ENCODE measurements around the gene CDH13. TPM values are rescaled to one million over a fixed set of nuclear protein-coding genes. Genes with fewer than 3 reads are reported as not detected.

The CDH13 gene
- total and polyA plus RNA-seq, 12 donors, result 0.86 to 30.6 (median 2.4) TPM

GRCh38 chr16:82881516-82881915 is 254.7 kb downstream of the CDH13 start:
- TF ChIP-seq POLR2A (IDR thresholded peaks at IDR 0.05) (no peak), CTCF (IDR thresholded peaks at IDR 0.05) (no peak)
- 70 to 92% (median 78%) methylated on average over 3 of the region's 3 CpGs for WGBS, 4 donors

GRCh38 chr16:82882226-82882625 is 255.5 kb downstream of the CDH13 start:
- Histone ChIP-seq H3K4me1 (replicated peaks in 1 of 2) (no peaks in the 10 kb centered on the region), H3K27me3 (no peaks in the 10 kb centered on the region), H3K36me3 (replicated peaks in 1 of 2) (no peaks in the 10 kb centered on the region), H3K27ac (no peak overlapping the region), H3K9me3 (replicated peaks in 1 of 3) (no peaks in the 10 kb centered on the region), H3K4me3 (no peak overlapping the region)
- TF ChIP-seq CTCF (IDR thresholded peaks at IDR 0.05) (no peak), POLR2A (IDR thresholded peaks at IDR 0.05) (no peak)
- no peak for DNase-seq
- intact Hi-C loops (cut with DNase I), result no loop called here
- WGBS, 4 donors, result 78 to 93% (median 83%) methylated on average over 6 of the region's 6 CpGs

More at GRCh38 chr16:82881516-82881915, 254.7 kb downstream of the CDH13 start:
- intact Hi-C loops (cut with DNase I), result no loop called here
- Histone ChIP-seq H3K4me3 (no peak overlapping the region), H3K36me3 (replicated peaks in 1 of 2) (no peaks in the 10 kb centered on the region), H3K9me3 (replicated peaks in 1 of 3) (no peaks in the 10 kb centered on the region), H3K27me3 (no peaks in the 10 kb centered on the region), H3K4me1 (replicated peaks in 1 of 2) (no peaks in the 10 kb centered on the region), H3K27ac (no peak overlapping the region)
- no peak for DNase-seq

- Histone ChIP-seq H3K27me3 (no peaks in the 10 kb centered on the region), H3K27ac (no peak overlapping the region), H3K4me3 (no peak overlapping the region), H3K4me1 (replicated peaks in 1 of 2) (no peaks in the 10 kb centered on the region), H3K9me3 (replicated peaks in 1 of 3) (no peaks in the 10 kb centered on the region), H3K36me3 (replicated peaks in 1 of 2) (no peaks in the 10 kb centered on the region)
- WGBS, 4 donors, result 54 to 60% (median 57%) methylated on average over 5 of the region's 5 CpGs
- intact Hi-C loops (cut with DNase I), result no loop called here
- no peak for DNase-seq
- TF ChIP-seq POLR2A (IDR thresholded peaks at IDR 0.05) (no peak), CTCF (IDR thresholded peaks at IDR 0.05) (no peak)
Observed at GRCh38 chr16:82882982-82883835, 256.4 kb downstream of the CDH13 start.

- Histone ChIP-seq H3K4me1 (replicated peaks in 1 of 2) (no peaks in the 10 kb centered on the region), H3K27me3 (no peaks in the 10 kb centered on the region), H3K9me3 (replicated peaks in 1 of 3) (no peaks in the 10 kb centered on the region), H3K27ac (no peak overlapping the region), H3K36me3 (replicated peaks in 1 of 2) (no peaks in the 10 kb centered on the region), H3K4me3 (no peak overlapping the region)
- intact Hi-C loops (cut with DNase I), result no loop called here
- no peak for DNase-seq
- WGBS, 4 donors, result 82 to 85% (median 84%) methylated on average over 4 of the region's 4 CpGs
- TF ChIP-seq POLR2A (IDR thresholded peaks at IDR 0.05) (no peak), CTCF (IDR thresholded peaks at IDR 0.05) (no peak)
Observed at GRCh38 chr16:82884320-82884898, 257.6 kb downstream of the CDH13 start.

Measured in adrenal gland (tissue), 12 donors.